Left renal cortex interstitium (tissue), 4 donors: ENCODE results near the gene MIPEP. TPM values are rescaled to one million over a fixed set of nuclear protein-coding genes. Genes with fewer than 3 reads are reported as not detected.
A peak's percentile ranks its signal among the peaks of the same experiment; 100 is the strongest.
"Not testable (repeated sequence)": the region's sequence is repeated elsewhere in the genome, so short reads cannot be mapped to it uniquely, and the experiment has no call there.

Experiments used
- DNase-seq, 4 donors: peaks; one replicate each; pipeline ENCODE4 v3.0.0-alpha.2; 2013; ENCODE audit warnings: low read depth in 4 of 4, low spot score in 2 of 4, missing footprints in 1 of 4
- polyA plus RNA-seq, 4 donors: library from polyadenylated mRNA; unstranded; fragments of 120-200 nt; gene quantifications; one replicate each; pipeline ENCODE4 v1.2.1, GENCODE V29; 2013; ENCODE audit not compliant: insufficient read length in 4 of 4

MIPEP gene
- polyA plus RNA-seq, result 10 to 100 TPM; 29.4 to 33.9 (median 31.9) TPM

GRCh38 chr13:23888658-23889614, at the start of gene MIPEP:
Gene MIPEP, minus strand, starts transcription at chr13:23889400. Its CDS starts 80 bp downstream, at chr13:23889320.
- peak; percentile 83 to 94 (median 87) for DNase-seq

- no peak for DNase-seq
Observed at GRCh38 chr13:23934520-23934919, 45.3 kb upstream of the MIPEP start.

GRCh38 chr13:23928985-23929384, 39.8 kb upstream of the MIPEP start:
- no peak for DNase-seq

GRCh38 chr13:23923031-23923430, 33.8 kb upstream of the MIPEP start:
- DNase-seq, result no peak

- no peak for DNase-seq
Observed at GRCh38 chr13:23922005-23922932, 33.1 kb upstream of the MIPEP start.

- peak; percentile 29 to 63 (median 32) for DNase-seq
Observed at GRCh38 chr13:23921451-23921888, 32.3 kb upstream of the MIPEP start.

GRCh38 chr13:23919006-23919405, 29.8 kb upstream of the MIPEP start:
- no peak for DNase-seq

- DNase-seq, result no peak
Observed at GRCh38 chr13:23918208-23918607, 29.0 kb upstream of the MIPEP start.

GRCh38 chr13:23915308-23915707, 26.1 kb upstream of the MIPEP start:
- DNase-seq, result no peak

GRCh38 chr13:23912469-23912868, 23.3 kb upstream of the MIPEP start:
- DNase-seq, result no peak

- DNase-seq, result no peak
Observed at GRCh38 chr13:23909606-23910005, 20.4 kb upstream of the MIPEP start.

GRCh38 chr13:23905766-23906165, 16.6 kb upstream of the MIPEP start:
- DNase-seq, result no peak

GRCh38 chr13:23903906-23904280, 14.7 kb upstream of the MIPEP start:
- no peak for DNase-seq

GRCh38 chr13:23902975-23903905, 14.0 kb upstream of the MIPEP start:
- no peak for DNase-seq

GRCh38 chr13:23901365-23901764, 12.2 kb upstream of the MIPEP start:
- DNase-seq, result no peak

GRCh38 chr13:23899555-23899954, 10.4 kb upstream of the MIPEP start:
- no peak for DNase-seq

GRCh38 chr13:23898101-23898500, 8.9 kb upstream of the MIPEP start:
- no peak for DNase-seq

GRCh38 chr13:23897452-23897919, 8.3 kb upstream of the MIPEP start, which contains the start of gene C1QTNF9B:
Gene C1QTNF9B, minus strand, starts transcription at chr13:23897502.
- not testable (repeated sequence) for DNase-seq

GRCh38 chr13:23894746-23895145, 5.5 kb upstream of the MIPEP start:
- DNase-seq, result not testable (repeated sequence)

GRCh38 chr13:23893791-23894190, 4.6 kb upstream of the MIPEP start:
- DNase-seq, result not testable (repeated sequence)
